GM18517 (cell line): ENCODE measurements around the gene S100A6.

Experiments
- ATAC-seq: cut with Tn5 transposase; IDR thresholded peaks from one replicate; pipeline ENCODE4 v1.9.1; 2021; ENCODE audit warnings: mild to moderate bottlenecking, moderate library complexity; ENCODE audit not compliant: unreplicated experiment

S100A6 gene

GRCh38 chr1:153507926-153508583 lies 27.7 kb downstream of the S100A6 start:
- no peak for ATAC-seq

DNA sequence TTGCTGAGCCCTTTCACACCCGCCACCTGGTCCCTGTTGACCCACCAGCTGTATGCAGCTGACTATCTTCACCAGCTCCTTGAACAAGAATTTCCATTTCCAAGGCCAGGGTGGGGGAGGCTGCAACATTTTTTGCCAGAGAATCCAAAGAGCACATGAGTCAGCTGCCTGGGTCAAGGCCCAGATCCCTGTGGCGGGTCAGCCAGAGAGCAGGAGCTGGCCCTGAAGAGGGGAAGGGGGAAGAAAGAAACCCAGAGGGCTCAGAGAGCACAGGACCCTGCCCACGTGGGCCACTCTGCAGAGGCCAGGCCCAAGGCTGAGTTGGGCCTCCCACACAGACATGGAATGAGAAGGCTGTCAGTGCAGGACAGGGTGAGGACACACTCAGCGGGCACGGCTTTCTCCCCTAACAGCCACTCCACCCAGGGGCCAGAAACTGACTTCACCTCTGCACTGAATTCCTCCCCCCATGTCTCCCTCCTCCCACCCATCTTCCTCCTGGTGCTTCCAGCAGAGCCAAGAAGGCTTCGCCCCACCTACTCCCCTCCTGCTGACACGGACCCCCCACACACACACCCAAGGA lies 28.9 kb downstream of the S100A6 start:
- no peak for ATAC-seq

- no peak for ATAC-seq
Observed at GRCh38 chr1:153506386-153506785, 29.4 kb downstream of the S100A6 start.

DNA sequence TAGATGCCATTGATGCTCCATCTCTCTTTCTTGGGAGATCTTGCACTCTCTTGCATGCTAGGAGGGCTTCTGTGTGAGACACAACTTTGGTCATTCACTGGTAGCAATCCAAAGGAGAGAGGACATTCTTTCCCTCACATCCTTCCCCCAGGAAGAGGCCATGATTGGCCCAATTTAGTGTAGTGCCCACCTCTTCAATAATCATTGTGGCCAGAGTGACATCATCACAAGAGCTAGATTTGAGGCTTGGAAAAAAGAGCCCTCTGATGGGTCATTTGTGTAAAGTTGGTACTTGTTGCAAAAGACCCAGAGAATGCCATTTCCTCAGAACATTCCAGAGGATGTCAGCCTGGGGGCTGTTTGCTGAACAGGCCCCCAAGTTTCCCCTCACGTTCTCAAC lies 30.2 kb downstream of the S100A6 start:
- no peak for ATAC-seq

DNA sequence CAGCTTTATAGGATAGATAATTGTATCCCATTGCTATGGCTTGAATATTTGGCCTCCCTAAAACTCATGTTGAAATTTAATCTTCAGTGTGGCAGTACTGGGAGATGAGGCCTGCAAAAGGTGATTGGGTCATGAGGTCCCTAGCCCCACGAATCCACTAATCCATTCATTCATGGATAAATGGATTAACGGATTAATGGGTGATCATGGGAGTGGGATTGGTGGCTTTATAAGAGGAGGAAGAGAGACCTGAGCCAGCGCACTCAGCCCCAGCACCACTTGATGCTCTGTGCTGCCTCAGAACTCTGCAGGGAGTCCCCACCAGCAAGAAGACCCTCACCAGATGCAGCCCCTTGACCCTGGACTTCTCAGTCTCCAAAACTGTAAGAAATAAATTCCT lies 32.0 kb downstream of the S100A6 start:
- ATAC-seq: no peak

GRCh38 chr1:153498746-153499145 lies 37.0 kb downstream of the S100A6 start:
- no peak for ATAC-seq

GRCh38 chr1:153495536-153495935 lies 40.3 kb downstream of the S100A6 start:
- no peak for ATAC-seq

- no peak for ATAC-seq
Observed at GRCh38 chr1:153494976-153495535, 40.7 kb downstream of the S100A6 start.

- no peak for ATAC-seq
Observed at GRCh38 chr1:153493343-153493960, 42.3 kb downstream of the S100A6 start.

GRCh38 chr1:153490272-153491051 lies 45.3 kb downstream of the S100A6 start:
- ATAC-seq: no peak

- no peak for ATAC-seq
Observed at GRCh38 chr1:153488731-153489130, 47.1 kb downstream of the S100A6 start.

- ATAC-seq: no peak
Observed at GRCh38 chr1:153487707-153488106, 48.1 kb downstream of the S100A6 start.

- ATAC-seq: no peak
Observed at GRCh38 chr1:153485863-153486262, 49.9 kb downstream of the S100A6 start.
